ENCODE data around the gene VILL. TPM values are rescaled to one million over a fixed set of nuclear protein-coding genes. Genes with fewer than 3 reads are reported as not detected.
A peak's percentile ranks its signal among the peaks of the same experiment; 100 is the strongest.

Gene VILL
- total RNA-seq, 1 donor from 2014 or later: 12.8 TPM

GRCh38 chr3:38021196-38021595, 30.6 kb downstream of the VILL start:
- H3K27ac Mint-ChIP-seq: no peak overlapping the region
- no peaks in the 10 kb centered on the region for H3K9me3 Mint-ChIP-seq
- no peak for DNase-seq (ENCODE audit: low spot score)
- H3K36me3 Mint-ChIP-seq (ENCODE audit: low read depth): peaks cover 8% of the 10 kb centered on the region
- no peak overlapping the region for H3K4me3 Mint-ChIP-seq (ENCODE audit: low read depth)
- peaks cover 2% of the 10 kb centered on the region for H3K27me3 Mint-ChIP-seq (ENCODE audit: low read depth)
- intact Hi-C loops (cut with micrococcal nuclease): no loop called here
- peaks cover 15% of the 10 kb centered on the region for H3K4me1 Mint-ChIP-seq (ENCODE audit: low read depth)

DNA sequence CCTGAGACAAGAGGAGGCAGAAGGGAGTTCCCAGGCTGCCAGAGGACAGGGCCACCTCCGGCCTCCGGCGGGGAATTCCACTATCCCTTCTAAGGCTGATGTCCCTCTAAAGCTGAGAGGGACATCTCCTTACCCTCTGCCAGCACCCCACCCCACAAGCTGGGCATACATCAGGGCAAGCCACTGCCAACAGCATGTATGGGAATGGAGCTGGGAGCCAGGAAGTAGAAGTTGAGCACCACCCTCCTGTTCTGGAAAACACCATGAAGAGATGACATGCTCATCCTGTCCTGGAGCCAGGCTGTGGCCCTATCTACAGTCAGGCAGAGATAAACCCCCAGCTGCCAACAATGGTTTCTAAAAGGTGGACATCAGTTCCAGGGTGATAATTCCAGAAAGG, 31.7 kb downstream of the VILL start:
- Mint-ChIP-seq H3K9me3 (no peaks in the 10 kb centered on the region), H3K36me3 (ENCODE audit: low read depth) (no peaks in the 10 kb centered on the region), H3K4me1 (ENCODE audit: low read depth) (peaks cover 15% of the 10 kb centered on the region), H3K27ac (no peak overlapping the region), H3K4me3 (ENCODE audit: low read depth) (no peak overlapping the region), H3K27me3 (ENCODE audit: low read depth) (peaks cover 7% of the 10 kb centered on the region)
- DNase-seq (ENCODE audit: low spot score): no peak
- intact Hi-C loops (cut with micrococcal nuclease): no loop called here

- peak overlapping the region; percentile 98 for H3K27ac Mint-ChIP-seq
- DNase-seq (ENCODE audit: low spot score): no peak
- H3K27me3 Mint-ChIP-seq (ENCODE audit: low read depth): peaks cover 15% of the 10 kb centered on the region
- no peaks in the 10 kb centered on the region for H3K9me3 Mint-ChIP-seq
- no peaks in the 10 kb centered on the region for H3K36me3 Mint-ChIP-seq (ENCODE audit: low read depth)
- peaks cover 15% of the 10 kb centered on the region for H3K4me1 Mint-ChIP-seq (ENCODE audit: low read depth)
- intact Hi-C loops (cut with micrococcal nuclease): no loop called here
- H3K4me3 Mint-ChIP-seq (ENCODE audit: low read depth): peak overlapping the region; percentile 98
These were observed 32.5 kb downstream of the VILL start for GRCh38 chr3:38022896-38023709.

- no peak for DNase-seq (ENCODE audit: low spot score)
- Mint-ChIP-seq H3K9me3 (no peaks in the 10 kb centered on the region), H3K27me3 (ENCODE audit: low read depth) (peaks cover 28% of the 10 kb centered on the region), H3K4me3 (ENCODE audit: low read depth) (no peak overlapping the region), H3K4me1 (ENCODE audit: low read depth) (peaks cover 19% of the 10 kb centered on the region), H3K36me3 (ENCODE audit: low read depth) (no peaks in the 10 kb centered on the region), H3K27ac (no peak overlapping the region)
- intact Hi-C loops (cut with micrococcal nuclease): no loop called here
These were observed 36.3 kb downstream of the VILL start for GRCh38 chr3:38026856-38027255.

DNA sequence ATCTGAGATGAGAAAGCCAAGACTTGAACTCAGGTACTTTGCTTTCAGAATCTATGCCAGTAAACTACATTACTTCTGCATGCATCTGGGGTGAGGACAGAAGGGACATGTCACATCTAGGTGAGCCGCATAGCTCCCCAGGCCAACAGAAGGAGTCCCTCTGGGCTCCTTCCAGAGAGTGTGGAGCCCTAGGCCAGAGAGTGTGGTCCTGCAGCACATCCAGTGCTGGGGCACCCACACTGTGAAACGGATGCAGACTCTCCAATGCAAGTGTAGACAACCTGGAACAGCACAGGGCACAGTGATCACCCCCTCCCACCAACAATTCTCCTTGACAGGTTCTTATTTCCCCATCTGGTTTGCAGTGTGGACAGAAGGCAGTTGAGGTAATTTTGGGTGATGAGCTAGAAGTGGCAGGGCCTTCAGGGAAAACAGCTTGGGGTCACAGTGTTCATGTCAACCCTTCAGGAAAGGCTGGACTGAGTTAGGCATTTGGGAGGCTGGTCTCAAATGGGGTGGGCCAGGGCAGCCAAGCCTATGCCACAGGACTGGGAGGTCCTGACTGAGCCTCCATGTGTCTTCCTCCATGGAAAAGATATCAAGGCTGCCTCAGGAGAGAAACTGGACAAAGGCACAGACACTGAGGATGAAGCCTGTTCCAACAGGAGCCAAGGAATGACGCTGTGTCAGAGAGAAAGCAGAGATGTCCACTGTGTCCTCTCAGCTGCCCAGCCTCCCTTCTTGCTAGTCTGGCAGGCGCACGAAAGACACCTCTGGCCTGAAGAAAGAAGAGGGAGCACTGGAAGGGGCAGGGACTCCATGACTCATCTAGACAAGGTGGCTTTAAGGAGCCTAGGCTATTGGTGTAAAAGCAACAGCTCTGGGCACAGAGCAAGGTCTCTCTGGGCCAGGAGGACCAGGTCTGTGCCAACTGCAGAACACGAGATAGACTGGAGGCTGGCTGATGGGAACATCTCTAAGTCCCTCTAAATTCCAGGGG, 37.2 kb downstream of the VILL start:
- Mint-ChIP-seq H3K27ac (no peak overlapping the region), H3K27me3 (ENCODE audit: low read depth) (peaks cover 28% of the 10 kb centered on the region), H3K4me1 (ENCODE audit: low read depth) (peaks cover 19% of the 10 kb centered on the region), H3K4me3 (ENCODE audit: low read depth) (peak overlapping the region; percentile 11), H3K9me3 (no peaks in the 10 kb centered on the region), H3K36me3 (ENCODE audit: low read depth) (no peaks in the 10 kb centered on the region)
- intact Hi-C loops (cut with micrococcal nuclease): no loop called here
- DNase-seq (ENCODE audit: low spot score): no peak

- peaks cover 32% of the 10 kb centered on the region for H3K27me3 Mint-ChIP-seq (ENCODE audit: low read depth)
- H3K4me1 Mint-ChIP-seq (ENCODE audit: low read depth): peaks cover 15% of the 10 kb centered on the region
- H3K27ac Mint-ChIP-seq: no peak overlapping the region
- no peaks in the 10 kb centered on the region for H3K9me3 Mint-ChIP-seq
- no peak for DNase-seq (ENCODE audit: low spot score)
- H3K4me3 Mint-ChIP-seq (ENCODE audit: low read depth): peak overlapping the region; percentile 48
- intact Hi-C loops (cut with micrococcal nuclease): no loop called here
- no peaks in the 10 kb centered on the region for H3K36me3 Mint-ChIP-seq (ENCODE audit: low read depth)
These were observed 38.2 kb downstream of the VILL start for GRCh38 chr3:38028621-38029361.

DNA sequence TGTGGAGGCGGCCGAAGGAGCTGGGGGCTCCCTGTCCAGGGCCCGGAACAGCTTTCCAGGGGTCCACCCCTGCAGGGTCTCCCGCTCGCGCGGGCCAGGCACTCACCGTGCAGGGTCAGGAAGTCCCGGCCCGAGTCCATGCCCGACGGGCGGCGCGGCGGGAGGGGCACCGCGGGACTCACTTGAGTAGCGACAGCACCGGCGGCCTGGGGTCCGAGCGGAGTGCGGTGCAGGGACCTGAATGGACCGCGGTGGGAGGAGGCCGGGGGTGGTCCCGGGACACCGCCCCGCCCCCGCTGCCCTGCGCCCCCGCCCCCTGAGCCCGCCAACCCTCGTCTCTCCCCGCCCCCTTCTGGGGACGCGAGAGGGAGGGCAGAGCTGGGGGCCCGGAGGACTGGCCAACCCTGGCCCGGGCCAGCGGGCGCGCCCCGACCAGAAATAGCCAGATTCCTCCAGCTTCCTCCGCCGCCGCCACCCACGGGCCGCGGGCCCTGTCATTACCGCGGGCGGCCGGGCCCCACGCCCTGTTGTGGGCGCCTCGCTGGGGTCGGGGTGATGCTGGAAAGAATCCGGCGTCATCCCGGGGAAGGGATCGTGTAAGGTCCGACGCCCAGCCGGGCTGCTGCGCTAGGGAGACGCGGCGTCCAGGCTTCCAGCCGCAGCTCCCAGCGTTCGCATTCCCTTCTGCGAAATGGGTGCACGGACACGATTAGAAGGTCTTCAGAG, 39.0 kb downstream of the VILL start, which contains the start of gene PLCD1:
PLCD1 (minus strand) TSS at position 243 of the 726 bp plus-strand sequence; CDS start at position 140, 103 bp downstream.
- intact Hi-C loops (cut with micrococcal nuclease): loop anchor here (10.0 kb wide), 1 partner anchor 125 kb away; no protein-coding TSS in a partner anchor
- no peak within 1 kb of the TSS for H3K27ac Mint-ChIP-seq

GRCh38 chr3:38030126-38031021, 39.8 kb downstream of the VILL start:
- H3K27ac Mint-ChIP-seq: no peak overlapping the region
- no peaks in the 10 kb centered on the region for H3K9me3 Mint-ChIP-seq
- peak overlapping the region; percentile 5 for H3K4me3 Mint-ChIP-seq (ENCODE audit: low read depth)
- no peak for DNase-seq (ENCODE audit: low spot score)
- H3K27me3 Mint-ChIP-seq (ENCODE audit: low read depth): peaks cover 37% of the 10 kb centered on the region
- intact Hi-C loops (cut with micrococcal nuclease): loop anchor here (1.0 to 10.0 kb wide), 2 partner anchors 9 to 126 kb away; partner anchors contain the start of gene DLEC1
- no peaks in the 10 kb centered on the region for H3K36me3 Mint-ChIP-seq (ENCODE audit: low read depth)
- peaks cover 13% of the 10 kb centered on the region for H3K4me1 Mint-ChIP-seq (ENCODE audit: low read depth)

More for the DNA sequence above, 39.0 kb downstream of the VILL start, which contains the start of gene PLCD1:
- Mint-ChIP-seq H3K27me3 (ENCODE audit: low read depth) (peaks cover 35% of the 10 kb centered on the region), H3K9me3 (no peaks in the 10 kb centered on the region), H3K4me3 (ENCODE audit: low read depth) (peak within 1 kb of the TSS; percentile 48), H3K36me3 (ENCODE audit: low read depth) (no peaks in the 10 kb centered on the region), H3K4me1 (ENCODE audit: low read depth) (peaks cover 13% of the 10 kb centered on the region)
- DNase-seq (ENCODE audit: low spot score): no peak

- H3K36me3 Mint-ChIP-seq (ENCODE audit: low read depth): no peaks in the 10 kb centered on the region
- H3K4me1 Mint-ChIP-seq (ENCODE audit: low read depth): peaks cover 9% of the 10 kb centered on the region
- H3K9me3 Mint-ChIP-seq: no peaks in the 10 kb centered on the region
- no peak for DNase-seq (ENCODE audit: low spot score)
- H3K27me3 Mint-ChIP-seq (ENCODE audit: low read depth): peaks cover 35% of the 10 kb centered on the region
- intact Hi-C loops (cut with micrococcal nuclease): loop anchor here (1.0 to 10.0 kb wide), 2 partner anchors 8 to 127 kb away; partner anchors contain the start of gene DLEC1
- H3K27ac Mint-ChIP-seq: no peak overlapping the region
- no peak overlapping the region for H3K4me3 Mint-ChIP-seq (ENCODE audit: low read depth)
These were observed 40.7 kb downstream of the VILL start for GRCh38 chr3:38031022-38031994.

DNA sequence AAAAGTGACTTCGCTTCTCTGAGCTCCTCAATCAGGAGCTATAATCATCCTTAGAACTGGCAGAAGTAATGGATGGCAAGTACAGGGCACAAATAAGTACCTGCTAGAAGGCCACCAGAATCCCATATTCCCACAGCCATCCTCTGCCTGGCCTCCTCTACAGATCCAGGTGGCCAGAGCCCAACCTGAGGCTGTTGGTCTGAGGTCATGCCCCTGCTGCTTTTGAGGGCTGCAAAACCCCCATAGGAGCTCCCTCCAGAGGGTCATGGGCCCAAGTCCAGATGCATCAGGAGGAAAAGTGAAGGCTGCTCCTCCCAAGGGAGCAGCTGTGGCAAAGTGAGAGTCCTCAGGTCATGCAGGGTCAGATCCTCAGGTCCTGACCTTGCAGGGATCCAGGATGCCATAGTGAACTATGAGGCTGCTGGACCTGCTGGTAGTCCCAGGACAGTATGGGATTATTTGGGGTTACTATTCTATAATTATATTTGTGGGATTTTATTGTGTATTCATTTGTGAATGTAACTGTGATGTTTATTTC, 41.8 kb downstream of the VILL start:
- DNase-seq (ENCODE audit: low spot score): no peak
- Mint-ChIP-seq H3K9me3 (no peaks in the 10 kb centered on the region), H3K36me3 (ENCODE audit: low read depth) (no peaks in the 10 kb centered on the region), H3K4me1 (ENCODE audit: low read depth) (peaks cover 13% of the 10 kb centered on the region), H3K4me3 (ENCODE audit: low read depth) (no peak overlapping the region), H3K27me3 (ENCODE audit: low read depth) (peaks cover 29% of the 10 kb centered on the region), H3K27ac (no peak overlapping the region)
- intact Hi-C loops (cut with micrococcal nuclease): loop anchor here (10.0 kb wide), 1 partner anchor 128 kb away; no protein-coding TSS in a partner anchor
